IPS-18c (cell line): ENCODE data around the gene MAGI3.

ENCODE experiments used
- H3K4me3 ChIP-seq: 2 replicates; pipeline ENCODE4 v1.7.0; 2013; ENCODE audit warnings: low read depth, mild to moderate bottlenecking, low read length, moderate library complexity; ENCODE audit not compliant: insufficient read depth
- H3K9me3 ChIP-seq: one replicate; pipeline ENCODE4 v1.6.1; 2013; ENCODE audit warnings: mild to moderate bottlenecking, low read length, moderate library complexity; ENCODE audit not compliant: control insufficient read depth, insufficient read depth

MAGI3 gene

GRCh38 chr1:113389953-113390834, at the start of gene MAGI3:
MAGI3 (plus strand) TSS chr1:113390515; CDS start chr1:113391034, 519 bp downstream.
- no peaks in the 10 kb centered on the region for H3K9me3 ChIP-seq
- peak within 1 kb of the TSS; percentile 82 for H3K4me3 ChIP-seq

- no peaks in the 10 kb centered on the region for H3K9me3 ChIP-seq
- no peak overlapping the region for H3K4me3 ChIP-seq
Measured at GRCh38 chr1:113353580-113353979, 36.7 kb upstream of the MAGI3 start.

- no peak overlapping the region for H3K4me3 ChIP-seq
Measured at GRCh38 chr1:113363935-113364334, 26.4 kb upstream of the MAGI3 start.

GRCh38 chr1:113369040-113369439, 21.3 kb upstream of the MAGI3 start:
- no peaks in the 10 kb centered on the region for H3K9me3 ChIP-seq
- no peak overlapping the region for H3K4me3 ChIP-seq

More at GRCh38 chr1:113363935-113364334, 26.4 kb upstream of the MAGI3 start:
- H3K9me3 ChIP-seq, result no peaks in the 10 kb centered on the region

- H3K9me3 ChIP-seq, result no peaks in the 10 kb centered on the region
Measured at GRCh38 chr1:113369699-113370098, 20.6 kb upstream of the MAGI3 start.

GRCh38 chr1:113370868-113371267, 19.4 kb upstream of the MAGI3 start:
- Histone ChIP-seq H3K4me3 (no peak overlapping the region), H3K9me3 (no peaks in the 10 kb centered on the region)

More at GRCh38 chr1:113369699-113370098, 20.6 kb upstream of the MAGI3 start:
- no peak overlapping the region for H3K4me3 ChIP-seq

- H3K9me3 ChIP-seq, result no peaks in the 10 kb centered on the region
- H3K4me3 ChIP-seq, result no peak overlapping the region
Measured at GRCh38 chr1:113372546-113372945, 17.8 kb upstream of the MAGI3 start.

- no peak overlapping the region for H3K4me3 ChIP-seq
- no peaks in the 10 kb centered on the region for H3K9me3 ChIP-seq
Measured at GRCh38 chr1:113373644-113374043, 16.7 kb upstream of the MAGI3 start.

- Histone ChIP-seq H3K9me3 (no peaks in the 10 kb centered on the region), H3K4me3 (no peak overlapping the region)
Measured at GRCh38 chr1:113375878-113376277, 14.4 kb upstream of the MAGI3 start.

- H3K9me3 ChIP-seq, result no peaks in the 10 kb centered on the region
- H3K4me3 ChIP-seq, result no peak overlapping the region
Measured at GRCh38 chr1:113380075-113380474, 10.2 kb upstream of the MAGI3 start.

GRCh38 chr1:113388017-113388620, 2.2 kb upstream of the MAGI3 start:
- Histone ChIP-seq H3K4me3 (no peak overlapping the region), H3K9me3 (no peaks in the 10 kb centered on the region)

GRCh38 chr1:113388621-113389358, 1.5 kb upstream of the MAGI3 start:
- H3K9me3 ChIP-seq, result no peaks in the 10 kb centered on the region
- H3K4me3 ChIP-seq, result peak overlapping the region; percentile 65; the same call in 1 of the 2 replicates

- Histone ChIP-seq H3K9me3 (no peaks in the 10 kb centered on the region), H3K4me3 (peak overlapping the region; percentile 65)
Measured at GRCh38 chr1:113389359-113389952, 859 bp upstream of the MAGI3 start.

- Histone ChIP-seq H3K9me3 (no peaks in the 10 kb centered on the region), H3K4me3 (peak overlapping the region; percentile 82)
Measured at GRCh38 chr1:113390871-113391648, 745 bp downstream of the MAGI3 start.

- Histone ChIP-seq H3K9me3 (no peaks in the 10 kb centered on the region), H3K4me3 (peak overlapping the region; percentile 82)
Measured at GRCh38 chr1:113391649-113392271, 1.4 kb downstream of the MAGI3 start.

GRCh38 chr1:113392541-113393128, 2.3 kb downstream of the MAGI3 start:
- Histone ChIP-seq H3K4me3 (no peak overlapping the region), H3K9me3 (no peaks in the 10 kb centered on the region)
